GM19324 (cell line): ENCODE data around the gene TNFAIP1.
"Not testable (repeated sequence)": the region's sequence is repeated elsewhere in the genome, so short reads cannot be mapped to it uniquely, and the experiment has no call there.

ENCODE experiments used
- ATAC-seq: cut with Tn5 transposase; IDR thresholded peaks from one replicate; pipeline ENCODE4 v1.9.1; 2021; ENCODE audit warnings: mild to moderate bottlenecking, moderate library complexity; ENCODE audit not compliant: unreplicated experiment, low FRiP score

The TNFAIP1 gene

GRCh38 chr17:28324267-28324745, 11.3 kb upstream of the TNFAIP1 start:
- ATAC-seq = no peak

- no peak for ATAC-seq
These were observed 10.8 kb upstream of the TNFAIP1 start for GRCh38 chr17:28324781-28325180.

GRCh38 chr17:28325211-28325610, 10.3 kb upstream of the TNFAIP1 start:
- no peak for ATAC-seq

GRCh38 chr17:28326114-28326513, 9.4 kb upstream of the TNFAIP1 start:
- ATAC-seq = no peak

- no peak for ATAC-seq
These were observed 8.4 kb upstream of the TNFAIP1 start for GRCh38 chr17:28327031-28327607.

GRCh38 chr17:28327709-28328108, 7.9 kb upstream of the TNFAIP1 start:
- no peak for ATAC-seq

- ATAC-seq = no peak
These were observed 7.2 kb upstream of the TNFAIP1 start for GRCh38 chr17:28328325-28328724.

- ATAC-seq = no peak
These were observed 4.9 kb upstream of the TNFAIP1 start for GRCh38 chr17:28330671-28331070.

GRCh38 chr17:28331891-28332420, 3.6 kb upstream of the TNFAIP1 start:
- no peak for ATAC-seq

- no peak for ATAC-seq
These were observed 2.3 kb upstream of the TNFAIP1 start for GRCh38 chr17:28333083-28333746.

- no peak for ATAC-seq
These were observed 1.4 kb upstream of the TNFAIP1 start for GRCh38 chr17:28334171-28334570.

GRCh38 chr17:28334666-28335200, 828 bp upstream of the TNFAIP1 start:
- ATAC-seq = no peak

- peak; percentile 1 for ATAC-seq
These were observed 654 bp downstream of the TNFAIP1 start for GRCh38 chr17:28335959-28336871.

- ATAC-seq = no peak
These were observed 2.7 kb downstream of the TNFAIP1 start for GRCh38 chr17:28338056-28338768.

GRCh38 chr17:28338769-28339212, 3.2 kb downstream of the TNFAIP1 start:
- ATAC-seq = not testable (repeated sequence)

- no peak for ATAC-seq
These were observed 3.9 kb downstream of the TNFAIP1 start for GRCh38 chr17:28339431-28339830.

GRCh38 chr17:28340374-28340773, 4.8 kb downstream of the TNFAIP1 start:
- ATAC-seq = no peak

GRCh38 chr17:28341516-28341915, 6.0 kb downstream of the TNFAIP1 start:
- ATAC-seq = no peak

GRCh38 chr17:28342313-28342712, 6.8 kb downstream of the TNFAIP1 start:
- ATAC-seq = no peak

GRCh38 chr17:28343491-28343932, 8.0 kb downstream of the TNFAIP1 start:
- ATAC-seq = no peak
